ENCODE results near the gene CYTH3. TPM values are rescaled to one million over a fixed set of nuclear protein-coding genes. Genes with fewer than 3 reads are reported as not detected.
A peak's percentile ranks its signal among the peaks of the same experiment; 100 is the strongest.

CYTH3 gene
- total and polyA plus RNA-seq, 7 donors = 6.1 to 15.0 (median 13.5) TPM

- Histone ChIP-seq H3K9me3 (no peaks in the 10 kb centered on the region), H3K4me1 (peaks cover 60% of the 10 kb centered on the region), H3K36me3 (ENCODE audit: insufficient read depth in 1 of 2, low read depth in 1 of 2) (no peaks in the 10 kb centered on the region), H3K27ac (peak overlapping the region; percentile 54), H3K4me3 (no peak overlapping the region), H3K27me3 (ENCODE audit: insufficient read depth in 3 of 3, low read length in 2 of 3) (no peaks in the 10 kb centered on the region)
- intact Hi-C loops (cut with DNase I) = no loop called here
- no peak for TF ChIP-seq CTCF (IDR thresholded peaks at IDR 0.05)
- WGBS, 3 donors = 89 to 92% (median 91%) methylated on average over 4 of the region's 4 CpGs
- DNase-seq (no peak), ATAC-seq (no peak)
Observed at GRCh38 chr7:6257675-6258074, 14.7 kb downstream of the CYTH3 start.

GRCh38 chr7:6256677-6257535 is 15.5 kb downstream of the CYTH3 start:
- H3K9me3 ChIP-seq = no peaks in the 10 kb centered on the region
- ATAC-seq (peak in 3 of 4 donors; percentile 51 to 69 (median 56)), DNase-seq (peak; percentile 57 to 76)
- intact Hi-C loops (cut with DNase I) = no loop called here
- TF ChIP-seq CTCF (IDR thresholded peaks at IDR 0.05) = no peak
- H3K36me3 ChIP-seq (ENCODE audit: insufficient read depth in 1 of 2, low read depth in 1 of 2) = no peaks in the 10 kb centered on the region
- H3K27ac ChIP-seq = peak overlapping the region; percentile 54
- WGBS, 3 donors = 57 to 68% (median 57%) methylated on average over 9 of the region's 9 CpGs
- no peak overlapping the region for H3K4me3 ChIP-seq
- no peaks in the 10 kb centered on the region for H3K27me3 ChIP-seq (ENCODE audit: insufficient read depth in 3 of 3, low read length in 2 of 3)
- H3K4me1 ChIP-seq = peaks cover 61% of the 10 kb centered on the region

- Histone ChIP-seq H3K36me3 (ENCODE audit: insufficient read depth in 1 of 2, low read depth in 1 of 2) (no peaks in the 10 kb centered on the region), H3K9me3 (no peaks in the 10 kb centered on the region), H3K27ac (peak overlapping the region; percentile 54), H3K27me3 (ENCODE audit: insufficient read depth in 3 of 3, low read length in 2 of 3) (no peaks in the 10 kb centered on the region), H3K4me3 (no peak overlapping the region), H3K4me1 (peaks cover 64% of the 10 kb centered on the region)
- 61 to 79% (median 69%) methylated on average over 5 of the region's 5 CpGs for WGBS, 3 donors
- intact Hi-C loops (cut with DNase I) = no loop called here
- TF ChIP-seq CTCF (IDR thresholded peaks at IDR 0.05) = peak; percentile 12
- ATAC-seq = peak in 1 of 4 donors; percentile 35
- DNase-seq = no peak
Observed at GRCh38 chr7:6256109-6256483, 16.3 kb downstream of the CYTH3 start.

DNA sequence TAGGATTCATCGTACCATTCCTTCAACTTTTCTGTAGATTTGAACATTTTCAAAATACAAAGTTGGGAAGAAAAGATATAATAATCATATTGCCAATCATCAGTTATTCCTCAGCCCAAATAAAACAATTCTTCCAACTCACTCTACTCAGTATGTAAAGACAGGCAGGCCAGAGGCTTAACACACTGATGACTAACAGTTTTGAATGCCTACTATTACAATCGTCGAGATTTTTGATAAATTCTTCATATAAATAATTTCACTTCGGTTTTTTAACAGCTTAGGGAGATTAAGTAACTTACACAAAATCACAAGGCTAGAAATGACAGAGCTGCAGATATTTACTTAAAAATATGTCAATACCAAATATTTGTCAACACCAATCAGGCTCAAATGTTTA is 17.6 kb downstream of the CYTH3 start:
- TF ChIP-seq CTCF (IDR thresholded peaks at IDR 0.05) = no peak
- Histone ChIP-seq H3K9me3 (no peaks in the 10 kb centered on the region), H3K36me3 (ENCODE audit: insufficient read depth in 1 of 2, low read depth in 1 of 2) (no peaks in the 10 kb centered on the region), H3K4me1 (peaks cover 59% of the 10 kb centered on the region), H3K27ac (peak overlapping the region; percentile 38), H3K27me3 (ENCODE audit: insufficient read depth in 3 of 3, low read length in 2 of 3) (no peaks in the 10 kb centered on the region), H3K4me3 (no peak overlapping the region)
- 54 to 64% (median 62%) methylated on average over 4 of the region's 4 CpGs for WGBS, 3 donors
- intact Hi-C loops (cut with DNase I) = no loop called here
- ATAC-seq (no peak), DNase-seq (no peak)
